SK-N-MC (cell line): ENCODE measurements around the gene AHDC1.

Experiments
- EZH2 ChIP-seq: fragments of 200-600 bp; sonication (generic); IDR thresholded peaks from one replicate; pipeline ENCODE4 v1.6.1; 2017; ENCODE audit warnings: antibody characterized with exemption
- POLR2AphosphoS5 ChIP-seq: IDR thresholded peaks from 2 replicates; pipeline ENCODE4 v1.6.1; 2012; ENCODE audit warnings: mild to moderate bottlenecking, low read depth, low read length, borderline replicate concordance

GRCh38 chr1:27581823-27582243 lies 22.1 kb downstream of the AHDC1 start:
- TF ChIP-seq EZH2: no peak
- no peak for TF ChIP-seq POLR2AphosphoS5
